Prostate gland (tissue), 2 donors: ENCODE measurements around the gene GPATCH4. TPM values are rescaled to one million over a fixed set of nuclear protein-coding genes. Genes with fewer than 3 reads are reported as not detected.
A peak's percentile ranks its signal among the peaks of the same experiment; 100 is the strongest.

Experiments used
- DNase-seq: peaks from one replicate; pipeline ENCODE4 v3.0.0-alpha.2; 2019; ENCODE audit warnings: low spot score
- H3K27ac ChIP-seq, 2 donors: fragments of 200-600 bp; sonication (generic); 2 replicates each; pipeline ENCODE4 v1.5.1; 2017 to 2019
- H3K27me3 ChIP-seq: fragments of 200-600 bp; sonication (generic); replicated peaks from 2 replicates; pipeline ENCODE4 v1.5.1; 2019; ENCODE audit not compliant: insufficient read depth
- H3K36me3 ChIP-seq, 2 donors: fragments of 200-600 bp; sonication (generic); 1 replicate in 1 of 2; 2 replicates in 1 of 2; pipeline versions ENCODE4 v1.5.1 to v1.8.1; 2017 to 2019
- H3K4me1 ChIP-seq: fragments of 200-600 bp; sonication (generic); replicated peaks from 2 replicates; pipeline ENCODE4 v1.5.1; 2019
- H3K4me3 ChIP-seq, 2 donors: fragments of 200-600 bp; sonication (generic); 2 replicates each; pipeline ENCODE4 v1.5.1; 2017 to 2019
- H3K9me3 ChIP-seq: fragments of 200-600 bp; sonication (generic); 2 replicates; pipeline ENCODE4 v1.5.1; 2017
- POLR2A ChIP-seq: fragments of 450-650 bp; IDR thresholded peaks from one replicate; pipeline ENCODE4 v1.6.1; 2016; ENCODE audit warnings: antibody characterized with exemption, mild to moderate bottlenecking
- POLR2AphosphoS5 ChIP-seq: sonication (generic); formaldehyde crosslinking; IDR thresholded peaks from one replicate; pipeline ENCODE4 v1.6.1; 2017; ENCODE audit warnings: antibody characterized with exemption
- WGBS: methylation state at CpG from one replicate; pipeline ENCODE4 v1.1.5; 2018; 5-methylcytosine and 5-hydroxymethylcytosine counted together
- intact Hi-C: fragments of 100-400 bp; cut with DNase I; formaldehyde crosslinking; loops from one replicate; pipeline ENCODE4 v1.14.2; 2022
- total RNA-seq, 2 donors: library from RNA; depleted of rRNA; stranded (reverse); fragments of >200 nt; gene quantifications; one replicate each; pipeline ENCODE4 v1.1.0, GENCODE V29; 2016
- TF ChIP-seq, protein P1 (sequence below), 4 experiments: fragments of 200-600 bp in 2 of 4; fragments of 450-650 bp in 2 of 4; sonication (generic) in 2 of 4; IDR thresholded peaks; 1 replicate in 3 of 4; 2 replicates in 1 of 4; pipeline ENCODE4 v1.5.1; 2016 to 2019; ENCODE audit warnings: antibody characterized with exemption in 4 of 4, mild to moderate bottlenecking in 2 of 4, moderate library complexity in 2 of 4

Gene GPATCH4
- 10 to 100 TPM; 20.9 to 27.5 TPM for total RNA-seq

DNA sequence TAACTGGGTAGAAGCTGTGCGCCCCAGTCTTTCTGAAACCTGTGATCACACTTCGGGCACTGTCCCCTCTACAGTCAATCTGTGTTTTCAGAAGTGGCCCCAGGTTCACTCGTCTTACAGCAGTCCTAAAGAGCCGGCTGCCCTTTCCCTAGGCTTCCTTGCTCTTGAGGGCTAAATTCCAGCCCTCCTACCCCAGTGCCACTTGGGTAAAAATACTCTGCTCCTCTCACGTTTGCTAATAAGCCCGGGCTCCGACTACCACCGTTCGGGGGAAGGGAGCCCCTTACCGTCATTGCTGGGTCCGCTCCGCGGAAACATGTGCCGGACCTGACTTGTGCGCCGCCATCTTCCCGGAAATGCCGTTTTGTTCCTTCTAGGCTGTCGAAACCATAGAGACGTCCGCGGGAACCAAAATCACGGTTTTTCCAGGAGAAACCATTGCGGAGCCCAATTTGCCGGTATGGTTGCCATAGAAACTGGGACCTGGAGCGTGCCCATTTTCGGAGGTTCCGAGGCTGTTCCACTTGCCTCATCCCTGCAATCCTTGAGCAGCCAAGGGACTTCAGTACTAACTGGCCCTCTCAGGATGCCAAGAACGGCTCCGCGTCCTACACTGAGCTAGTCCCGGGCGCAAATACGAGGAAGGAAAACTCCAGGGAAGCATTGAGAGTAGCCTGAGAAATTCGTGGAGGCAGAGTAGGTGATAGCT, at the start of gene GPATCH4:
Gene GPATCH4 (minus strand): TSS at position 358 of the 709 bp plus-strand sequence.
- peak within 1 kb of the TSS; percentile 84 for H3K27ac ChIP-seq
- H3K4me3 ChIP-seq, result peak within 1 kb of the TSS; percentile 50 to 61
- H3K9me3 ChIP-seq, result no peaks in the 10 kb centered on the region
- H3K4me1 ChIP-seq, result no peaks in the 10 kb centered on the region
- DNase-seq, result peak; percentile 75
- TF ChIP-seq POLR2A (no peak), POLR2AphosphoS5 (peak; percentile 85)
- TF ChIP-seq, protein P1, sequence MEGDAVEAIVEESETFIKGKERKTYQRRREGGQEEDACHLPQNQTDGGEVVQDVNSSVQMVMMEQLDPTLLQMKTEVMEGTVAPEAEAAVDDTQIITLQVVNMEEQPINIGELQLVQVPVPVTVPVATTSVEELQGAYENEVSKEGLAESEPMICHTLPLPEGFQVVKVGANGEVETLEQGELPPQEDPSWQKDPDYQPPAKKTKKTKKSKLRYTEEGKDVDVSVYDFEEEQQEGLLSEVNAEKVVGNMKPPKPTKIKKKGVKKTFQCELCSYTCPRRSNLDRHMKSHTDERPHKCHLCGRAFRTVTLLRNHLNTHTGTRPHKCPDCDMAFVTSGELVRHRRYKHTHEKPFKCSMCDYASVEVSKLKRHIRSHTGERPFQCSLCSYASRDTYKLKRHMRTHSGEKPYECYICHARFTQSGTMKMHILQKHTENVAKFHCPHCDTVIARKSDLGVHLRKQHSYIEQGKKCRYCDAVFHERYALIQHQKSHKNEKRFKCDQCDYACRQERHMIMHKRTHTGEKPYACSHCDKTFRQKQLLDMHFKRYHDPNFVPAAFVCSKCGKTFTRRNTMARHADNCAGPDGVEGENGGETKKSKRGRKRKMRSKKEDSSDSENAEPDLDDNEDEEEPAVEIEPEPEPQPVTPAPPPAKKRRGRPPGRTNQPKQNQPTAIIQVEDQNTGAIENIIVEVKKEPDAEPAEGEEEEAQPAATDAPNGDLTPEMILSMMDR (IDR thresholded peaks at IDR 0.05), result no peak
- intact Hi-C loops, result no loop called here
- no peaks in the 10 kb centered on the region for H3K27me3 ChIP-seq
- no peaks in the 10 kb centered on the region for H3K36me3 ChIP-seq
- under 1% methylated on average over 35 of the region's 35 CpGs for WGBS

DNA sequence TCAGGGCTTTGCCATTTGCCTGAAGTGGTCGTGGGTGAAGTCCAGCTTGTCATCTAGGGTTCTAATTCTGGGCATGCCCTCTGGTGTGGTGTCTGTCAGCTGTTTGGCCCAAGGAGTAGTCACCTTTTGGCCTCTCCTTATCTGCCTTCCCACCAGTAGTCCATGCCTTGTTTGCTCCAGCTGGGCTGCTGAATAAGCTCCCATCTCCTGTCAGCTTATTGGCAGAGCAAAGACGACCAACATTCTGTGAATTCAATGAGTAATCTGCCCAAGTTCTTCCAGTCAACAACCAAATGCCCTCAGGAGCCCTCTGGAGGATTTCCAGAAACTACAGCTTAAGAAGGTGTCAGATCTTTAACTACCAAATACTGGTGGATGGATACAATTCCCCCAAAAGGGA, 47.7 kb upstream of the GPATCH4 start:
- Histone ChIP-seq H3K9me3 (no peaks in the 10 kb centered on the region), H3K36me3 (no peaks in the 10 kb centered on the region), H3K27me3 (peaks cover 9% of the 10 kb centered on the region), H3K4me1 (no peaks in the 10 kb centered on the region), H3K27ac (no peak overlapping the region), H3K4me3 (no peak overlapping the region)
- no peak for DNase-seq
- TF ChIP-seq POLR2A (no peak), POLR2AphosphoS5 (no peak)
- intact Hi-C loops, result no loop called here
- WGBS, result 13% methylated on average over 2 of the region's 2 CpGs

DNA sequence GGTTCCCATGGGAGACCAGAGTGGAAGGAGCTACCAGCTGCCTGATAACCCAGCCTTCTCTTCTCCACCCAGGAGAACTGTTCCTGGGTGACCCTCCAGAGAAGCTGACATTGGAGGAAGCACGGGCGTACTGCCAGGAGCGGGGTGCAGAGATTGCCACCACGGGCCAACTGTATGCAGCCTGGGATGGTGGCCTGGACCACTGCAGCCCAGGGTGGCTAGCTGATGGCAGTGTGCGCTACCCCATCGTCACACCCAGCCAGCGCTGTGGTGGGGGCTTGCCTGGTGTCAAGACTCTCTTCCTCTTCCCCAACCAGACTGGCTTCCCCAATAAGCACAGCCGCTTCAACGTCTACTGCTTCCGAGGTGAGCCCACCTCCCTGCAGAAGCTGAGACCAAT, 47.2 kb upstream of the GPATCH4 start:
- Histone ChIP-seq H3K27me3 (peaks cover 9% of the 10 kb centered on the region), H3K4me1 (no peaks in the 10 kb centered on the region), H3K9me3 (no peaks in the 10 kb centered on the region), H3K36me3 (no peaks in the 10 kb centered on the region), H3K4me3 (no peak overlapping the region), H3K27ac (no peak overlapping the region)
- intact Hi-C loops, result no loop called here
- 84% methylated on average over 7 of the region's 10 CpGs for WGBS
- TF ChIP-seq POLR2A, result no peak
- no peak for TF ChIP-seq POLR2AphosphoS5
- no peak for DNase-seq

DNA sequence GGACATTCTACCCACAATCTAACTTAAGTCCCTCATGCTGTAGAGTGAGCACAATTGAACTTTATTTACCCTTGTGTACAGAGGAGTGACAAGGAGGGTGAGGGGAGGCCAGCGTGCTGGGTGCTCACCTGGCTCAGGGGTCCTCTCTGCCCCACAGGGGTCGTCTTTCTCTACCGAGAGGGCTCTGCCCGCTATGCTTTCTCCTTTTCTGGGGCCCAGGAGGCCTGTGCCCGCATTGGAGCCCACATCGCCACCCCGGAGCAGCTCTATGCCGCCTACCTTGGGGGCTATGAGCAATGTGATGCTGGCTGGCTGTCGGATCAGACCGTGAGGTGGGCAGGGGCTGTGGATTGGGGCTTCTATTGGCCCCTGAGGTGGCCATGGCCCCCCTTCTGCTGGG, 46.1 kb upstream of the GPATCH4 start:
- Histone ChIP-seq H3K36me3 (no peaks in the 10 kb centered on the region), H3K9me3 (no peaks in the 10 kb centered on the region), H3K4me1 (no peaks in the 10 kb centered on the region), H3K4me3 (no peak overlapping the region), H3K27me3 (peaks cover 9% of the 10 kb centered on the region), H3K27ac (no peak overlapping the region)
- TF ChIP-seq POLR2AphosphoS5 (no peak), POLR2A (no peak)
- TF ChIP-seq, protein P1 (IDR thresholded peaks at IDR 0.05), result no peak
- intact Hi-C loops, result no loop called here
- WGBS, result 71% methylated on average over 10 of the region's 10 CpGs
- DNase-seq, result no peak

DNA sequence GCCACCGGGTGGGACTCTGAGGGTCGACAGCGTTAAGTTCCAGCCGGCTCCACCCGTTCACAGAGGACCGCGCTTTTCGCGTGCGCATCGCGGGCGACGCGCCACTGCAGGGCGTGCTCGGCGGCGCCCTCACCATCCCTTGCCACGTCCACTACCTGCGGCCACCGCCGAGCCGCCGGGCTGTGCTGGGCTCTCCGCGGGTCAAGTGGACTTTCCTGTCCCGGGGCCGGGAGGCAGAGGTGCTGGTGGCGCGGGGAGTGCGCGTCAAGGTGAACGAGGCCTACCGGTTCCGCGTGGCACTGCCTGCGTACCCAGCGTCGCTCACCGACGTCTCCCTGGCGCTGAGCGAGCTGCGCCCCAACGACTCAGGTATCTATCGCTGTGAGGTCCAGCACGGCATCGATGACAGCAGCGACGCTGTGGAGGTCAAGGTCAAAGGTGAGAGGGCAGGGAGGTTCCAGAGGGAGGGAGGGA, 45.5 kb upstream of the GPATCH4 start:
- DNase-seq, result no peak
- Histone ChIP-seq H3K27me3 (peaks cover 14% of the 10 kb centered on the region), H3K4me3 (no peak overlapping the region)

More for the DNA sequence above, 45.5 kb upstream of the GPATCH4 start:
- Histone ChIP-seq H3K9me3 (no peaks in the 10 kb centered on the region), H3K27ac (no peak overlapping the region), H3K36me3 (no peaks in the 10 kb centered on the region), H3K4me1 (no peaks in the 10 kb centered on the region)
- WGBS, result 18% methylated on average over 30 of the region's 51 CpGs
- TF ChIP-seq, protein P1 (IDR thresholded peaks at IDR 0.05), result no peak
- TF ChIP-seq POLR2A, result no peak
- TF ChIP-seq POLR2AphosphoS5, result no peak
- intact Hi-C loops, result no loop called here
